ENCODE measurements around the gene DSC3.
"Not testable (repeated sequence)": the region's sequence is repeated elsewhere in the genome, so short reads cannot be mapped to it uniquely, and the experiment has no call there.

DSC3 gene

GRCh38 chr18:31043709-31044108, 1.2 kb upstream of the DSC3 start:
- in situ Hi-C loops (cut with MboI; ENCODE audit: low pct_unique_long_range_greater_than_20kb, low sequenced_read_pairs): no loop called here
- DNase-seq: no peak

- no peak for DNase-seq
- in situ Hi-C loops (cut with MboI; ENCODE audit: low pct_unique_long_range_greater_than_20kb, low sequenced_read_pairs): no loop called here
These were observed 497 bp downstream of the DSC3 start for GRCh38 chr18:31042084-31042405.

- in situ Hi-C loops (cut with MboI; ENCODE audit: low pct_unique_long_range_greater_than_20kb, low sequenced_read_pairs): no loop called here
- DNase-seq: no peak
These were observed 1.1 kb downstream of the DSC3 start for GRCh38 chr18:31041271-31042083.

- no peak for DNase-seq
- in situ Hi-C loops (cut with MboI; ENCODE audit: low pct_unique_long_range_greater_than_20kb, low sequenced_read_pairs): no loop called here
These were observed 1.8 kb downstream of the DSC3 start for GRCh38 chr18:31040686-31041270.

GRCh38 chr18:31039426-31039825, 3.1 kb downstream of the DSC3 start:
- in situ Hi-C loops (cut with MboI; ENCODE audit: low pct_unique_long_range_greater_than_20kb, low sequenced_read_pairs): no loop called here
- DNase-seq: no peak

- in situ Hi-C loops (cut with MboI; ENCODE audit: low pct_unique_long_range_greater_than_20kb, low sequenced_read_pairs); DNase-seq: not testable (repeated sequence)
These were observed 4.9 kb downstream of the DSC3 start for GRCh38 chr18:31037686-31038085.

- in situ Hi-C loops (cut with MboI; ENCODE audit: low pct_unique_long_range_greater_than_20kb, low sequenced_read_pairs): no loop called here
- DNase-seq: no peak
These were observed 8.0 kb downstream of the DSC3 start for GRCh38 chr18:31034541-31034940.

GRCh38 chr18:31030574-31031278, 11.8 kb downstream of the DSC3 start:
- DNase-seq: no peak
- in situ Hi-C loops (cut with MboI; ENCODE audit: low pct_unique_long_range_greater_than_20kb, low sequenced_read_pairs): no loop called here

- in situ Hi-C loops (cut with MboI; ENCODE audit: low pct_unique_long_range_greater_than_20kb, low sequenced_read_pairs): no loop called here
These were observed 26.7 kb downstream of the DSC3 start for GRCh38 chr18:31015715-31016434.

GRCh38 chr18:31011455-31011854, 31.1 kb downstream of the DSC3 start:
- DNase-seq: not testable (repeated sequence)

More at GRCh38 chr18:31015715-31016434, 26.7 kb downstream of the DSC3 start:
- DNase-seq: no peak

GRCh38 chr18:31010601-31011000, 31.9 kb downstream of the DSC3 start:
- in situ Hi-C loops (cut with MboI; ENCODE audit: low pct_unique_long_range_greater_than_20kb, low sequenced_read_pairs): no loop called here
- no peak for DNase-seq

More at GRCh38 chr18:31011455-31011854, 31.1 kb downstream of the DSC3 start:
- in situ Hi-C loops (cut with MboI; ENCODE audit: low pct_unique_long_range_greater_than_20kb, low sequenced_read_pairs): not testable (repeated sequence)

- in situ Hi-C loops (cut with MboI; ENCODE audit: low pct_unique_long_range_greater_than_20kb, low sequenced_read_pairs): no loop called here
- DNase-seq: no peak
These were observed 42.5 kb downstream of the DSC3 start for GRCh38 chr18:30999887-31000628.

GRCh38 chr18:30999186-30999585, 43.4 kb downstream of the DSC3 start:
- in situ Hi-C loops (cut with MboI; ENCODE audit: low pct_unique_long_range_greater_than_20kb, low sequenced_read_pairs): no loop called here
- DNase-seq: peak; percentile 11

- in situ Hi-C loops (cut with MboI; ENCODE audit: low pct_unique_long_range_greater_than_20kb, low sequenced_read_pairs): no loop called here
These were observed 45.3 kb downstream of the DSC3 start for GRCh38 chr18:30997223-30997622.

GRCh38 chr18:30992231-30992630, 50.3 kb downstream of the DSC3 start:
- in situ Hi-C loops (cut with MboI; ENCODE audit: low pct_unique_long_range_greater_than_20kb, low sequenced_read_pairs): no loop called here
- no peak for DNase-seq

More at GRCh38 chr18:30997223-30997622, 45.3 kb downstream of the DSC3 start:
- no peak for DNase-seq

GRCh38 chr18:30991397-30991796, 51.1 kb downstream of the DSC3 start:
- in situ Hi-C loops (cut with MboI; ENCODE audit: low pct_unique_long_range_greater_than_20kb, low sequenced_read_pairs): no loop called here
- DNase-seq: no peak

GRCh38 chr18:30989141-30989540, 53.4 kb downstream of the DSC3 start:
- no peak for DNase-seq
- in situ Hi-C loops (cut with MboI; ENCODE audit: low pct_unique_long_range_greater_than_20kb, low sequenced_read_pairs): no loop called here

GRCh38 chr18:30988440-30988839, 54.1 kb downstream of the DSC3 start:
- in situ Hi-C loops (cut with MboI; ENCODE audit: low pct_unique_long_range_greater_than_20kb, low sequenced_read_pairs): no loop called here
- no peak for DNase-seq
